GM10266 (cell line): Measurements from ENCODE around the gene LRP8.
A peak's percentile ranks its signal among the peaks of the same experiment; 100 is the strongest.

Experiments
- DNase-seq: peaks from one replicate; pipeline ENCODE4 v3.0.0; 2012; ENCODE audit errors: extremely low spot score
- TF ChIP-seq, protein P1 (sequence below): IDR thresholded peaks from 2 replicates; pipeline ENCODE4 v1.5.1; 2012; ENCODE audit warnings: mild to moderate bottlenecking, low read depth; ENCODE audit not compliant: control insufficient read depth, insufficient read depth; ENCODE audit errors: missing control alignments

Gene LRP8

DNA sequence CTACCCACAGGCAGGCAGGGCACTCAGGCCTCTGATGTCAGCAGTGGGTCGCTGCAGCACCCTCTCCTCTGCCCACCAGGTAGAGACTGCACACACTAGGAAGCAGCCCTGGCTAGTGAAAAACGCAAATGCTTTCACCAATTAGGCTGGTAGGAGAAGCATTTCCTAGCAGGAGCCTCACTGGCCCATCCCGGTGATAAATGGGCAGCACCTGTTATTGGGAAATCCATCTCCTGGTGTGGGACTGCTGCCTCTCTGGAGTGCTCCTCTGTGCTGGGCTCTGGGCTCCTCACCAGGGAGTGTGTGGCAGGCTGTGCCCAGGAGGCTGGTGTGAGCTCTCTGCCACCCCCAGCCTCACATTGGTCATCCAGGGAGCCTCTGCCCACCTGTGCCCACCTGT, 28.6 kb downstream of the LRP8 start:
- no peak for DNase-seq
- TF ChIP-seq, protein P1, sequence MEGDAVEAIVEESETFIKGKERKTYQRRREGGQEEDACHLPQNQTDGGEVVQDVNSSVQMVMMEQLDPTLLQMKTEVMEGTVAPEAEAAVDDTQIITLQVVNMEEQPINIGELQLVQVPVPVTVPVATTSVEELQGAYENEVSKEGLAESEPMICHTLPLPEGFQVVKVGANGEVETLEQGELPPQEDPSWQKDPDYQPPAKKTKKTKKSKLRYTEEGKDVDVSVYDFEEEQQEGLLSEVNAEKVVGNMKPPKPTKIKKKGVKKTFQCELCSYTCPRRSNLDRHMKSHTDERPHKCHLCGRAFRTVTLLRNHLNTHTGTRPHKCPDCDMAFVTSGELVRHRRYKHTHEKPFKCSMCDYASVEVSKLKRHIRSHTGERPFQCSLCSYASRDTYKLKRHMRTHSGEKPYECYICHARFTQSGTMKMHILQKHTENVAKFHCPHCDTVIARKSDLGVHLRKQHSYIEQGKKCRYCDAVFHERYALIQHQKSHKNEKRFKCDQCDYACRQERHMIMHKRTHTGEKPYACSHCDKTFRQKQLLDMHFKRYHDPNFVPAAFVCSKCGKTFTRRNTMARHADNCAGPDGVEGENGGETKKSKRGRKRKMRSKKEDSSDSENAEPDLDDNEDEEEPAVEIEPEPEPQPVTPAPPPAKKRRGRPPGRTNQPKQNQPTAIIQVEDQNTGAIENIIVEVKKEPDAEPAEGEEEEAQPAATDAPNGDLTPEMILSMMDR = no peak

DNA sequence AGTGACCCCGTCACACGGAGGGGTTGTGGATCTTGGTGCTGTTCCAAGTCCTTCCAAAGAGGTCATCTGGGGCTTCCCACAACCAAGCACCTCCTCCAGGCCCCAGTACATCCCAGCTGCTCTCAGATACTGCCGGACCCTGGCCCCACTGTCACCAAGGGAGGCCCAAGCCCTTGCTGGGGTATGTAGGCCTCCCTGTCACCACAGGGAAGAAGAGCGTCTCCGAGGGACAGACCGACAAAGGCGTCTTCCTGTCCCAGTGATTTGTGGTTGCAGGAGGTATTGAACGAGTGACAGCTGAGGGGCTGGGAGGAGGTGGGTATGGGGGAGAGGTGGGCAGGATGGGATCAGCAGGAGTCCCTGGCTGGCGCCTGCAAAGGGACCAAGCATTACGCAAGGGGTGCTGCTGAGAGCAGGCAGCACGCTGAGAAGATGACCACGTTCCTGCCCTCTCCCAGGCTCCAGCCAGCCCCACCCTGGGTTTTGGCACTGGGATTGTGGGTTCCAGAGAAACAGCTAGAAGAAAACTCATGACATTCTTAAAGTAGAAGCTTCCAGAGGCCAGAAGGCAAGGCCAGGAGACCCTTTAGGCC, 29.7 kb downstream of the LRP8 start:
- TF ChIP-seq, protein P1 = no peak
- no peak for DNase-seq

DNA sequence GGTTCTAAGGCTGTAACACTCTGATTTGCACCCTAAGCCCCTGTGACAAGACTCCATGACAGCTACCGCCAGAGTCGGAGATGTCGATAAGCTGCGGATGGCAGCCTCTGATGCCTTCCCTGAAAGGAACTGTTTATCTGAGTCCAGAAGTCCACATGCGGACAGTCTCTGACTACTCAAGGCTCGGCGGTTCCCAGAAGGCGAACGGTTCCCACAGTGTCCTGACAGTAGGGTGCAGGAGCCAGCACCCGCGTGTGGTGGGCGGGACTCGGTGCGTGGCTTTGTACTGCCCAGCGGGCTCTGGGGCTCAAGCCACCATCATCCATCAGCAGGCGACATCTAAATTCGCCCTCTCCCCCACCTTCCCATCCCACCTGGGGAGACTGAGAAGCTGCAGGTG, 30.7 kb downstream of the LRP8 start:
- DNase-seq = no peak
- TF ChIP-seq, protein P1 = no peak

DNA sequence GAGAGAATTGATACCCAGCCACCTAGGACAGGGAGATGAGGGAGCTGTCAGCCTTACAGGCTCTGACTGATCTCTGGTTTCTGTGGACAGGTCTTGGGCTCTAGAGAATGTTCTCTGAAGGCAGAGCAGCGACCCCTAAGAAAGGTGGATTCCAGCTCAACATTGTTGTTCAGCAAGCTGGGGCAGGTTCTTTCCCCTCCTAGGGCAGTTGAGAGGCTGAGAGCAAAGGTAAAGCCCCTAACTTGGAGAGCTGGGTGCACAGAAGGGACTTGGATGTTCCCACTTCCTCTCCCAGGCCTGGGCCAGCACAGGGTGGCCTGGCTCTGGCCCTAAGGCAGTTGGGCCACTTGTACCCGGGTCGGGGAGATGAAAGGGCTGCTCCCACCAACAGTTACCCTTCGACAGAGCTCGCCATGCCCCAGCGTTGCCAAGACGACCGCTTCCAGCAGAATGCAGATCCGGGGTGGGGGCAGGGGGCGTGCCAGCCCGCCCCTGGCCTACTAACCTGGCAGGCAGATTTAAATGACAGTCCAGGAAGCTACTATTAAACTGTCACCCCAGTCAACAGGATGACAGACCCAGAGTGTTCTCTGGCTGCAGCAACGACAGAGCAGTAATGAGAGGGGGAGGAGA, 31.6 kb downstream of the LRP8 start:
- DNase-seq = peak; percentile 69

DNA sequence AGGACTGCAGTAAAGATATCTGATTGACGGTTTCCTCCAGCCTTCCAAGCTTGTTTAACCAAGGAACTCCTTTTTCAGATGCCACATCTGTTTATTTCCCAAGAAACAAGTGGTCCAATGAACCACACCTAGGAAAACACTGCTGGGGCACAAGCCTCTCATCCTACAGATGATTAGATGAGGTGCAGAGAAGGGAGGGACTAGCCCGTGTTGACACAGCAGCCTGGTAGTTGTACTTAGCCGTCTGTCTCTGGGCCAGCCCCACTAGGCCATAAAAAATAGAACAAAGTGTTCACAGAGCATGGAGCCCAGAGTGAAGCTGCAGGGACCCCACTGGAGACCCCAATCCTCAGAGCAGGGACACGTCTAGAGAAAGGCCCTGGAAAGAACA, 32.1 kb downstream of the LRP8 start:
- no peak for DNase-seq
- TF ChIP-seq, protein P1 = no peak

More for the DNA sequence above, 31.6 kb downstream of the LRP8 start:
- TF ChIP-seq, protein P1 = no peak

DNA sequence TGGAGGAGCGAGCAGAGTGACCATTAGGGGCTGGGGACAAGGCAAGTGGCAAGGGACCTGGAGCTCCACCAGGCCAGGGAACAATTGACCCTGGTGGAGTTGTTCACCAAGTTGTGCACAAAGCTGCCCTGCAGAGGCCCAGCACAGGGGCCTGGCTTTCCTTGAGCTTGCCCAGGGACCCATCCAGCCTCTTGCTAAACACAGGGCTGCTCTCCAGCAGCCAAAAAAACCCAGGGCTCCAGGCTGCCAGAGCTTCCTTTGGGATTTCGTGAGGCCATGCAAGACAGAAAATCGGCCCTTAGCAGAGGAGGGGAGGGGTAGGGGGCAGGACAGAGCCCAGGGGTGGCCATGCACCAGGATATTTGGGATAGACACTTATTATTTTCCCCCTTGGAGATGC, 32.6 kb downstream of the LRP8 start:
- TF ChIP-seq, protein P1 = no peak
- DNase-seq = no peak

DNA sequence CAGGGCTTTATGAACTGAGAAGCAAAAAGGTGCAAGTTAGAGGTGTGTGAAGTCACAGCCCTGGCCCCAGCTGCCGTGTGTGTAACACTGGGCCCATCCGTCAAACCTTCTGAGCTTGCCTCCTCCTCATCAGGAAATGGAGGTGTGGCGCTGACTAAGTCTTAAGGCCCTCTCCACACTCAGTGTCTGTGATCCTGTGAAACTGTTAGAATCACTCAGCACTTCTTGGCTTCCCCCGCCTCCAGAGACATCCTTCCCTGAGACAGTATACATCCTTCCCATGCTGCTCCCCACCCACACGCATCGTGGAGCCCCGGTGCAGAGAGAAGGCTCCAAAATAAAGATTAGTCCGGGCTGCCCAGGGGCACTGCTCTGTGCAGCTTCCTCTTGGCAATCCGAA, 33.3 kb downstream of the LRP8 start:
- no peak for DNase-seq
- TF ChIP-seq, protein P1 = no peak
